CD14-positive monocyte (primary cell): ENCODE measurements around the gene ZNF385D. TPM values are rescaled to one million over a fixed set of nuclear protein-coding genes. Genes with fewer than 3 reads are reported as not detected.
A peak's percentile ranks its signal among the peaks of the same experiment; 100 is the strongest.

Experiments used
- DNase-seq, 3 donors: peaks; one replicate each; pipeline ENCODE4 v3.0.0-alpha.2; 2011 to 2022
- H2AFZ ChIP-seq: 2 replicates; pipeline ENCODE4 v1.6.0; 2012; ENCODE audit warnings: mild to moderate bottlenecking, low read depth, low read length, inconsistent platforms; ENCODE audit not compliant: insufficient read depth, poor library complexity, severe bottlenecking
- H3K27ac ChIP-seq, 2 donors: 1 replicate in 1 of 2; 2 replicates in 1 of 2; pipeline ENCODE4 v1.5.1; 2012 to 2013; ENCODE audit warnings: low read length in 2 of 2, control low read depth in 1 of 2, inconsistent platforms in 1 of 2, low read depth in 1 of 2, mild to moderate bottlenecking in 1 of 2
- H3K27me3 ChIP-seq, 2 donors: one replicate each; pipeline versions ENCODE4 v1.6.0 to v1.6.1; 2011 to 2013; ENCODE audit warnings: low read length in 2 of 2; ENCODE audit not compliant: control insufficient read depth in 2 of 2, insufficient read depth in 2 of 2
- H3K36me3 ChIP-seq, 2 donors: replicated peaks in 1 of 2; 1 replicate in 1 of 2; 2 replicates in 1 of 2; pipeline versions ENCODE4 v1.5.1 to v1.6.1; 2012 to 2013; ENCODE audit warnings: low read length in 2 of 2, control low read depth in 1 of 2, inconsistent platforms in 1 of 2, mild to moderate bottlenecking in 1 of 2; ENCODE audit not compliant: insufficient read depth in 2 of 2, control insufficient read depth in 1 of 2
- H3K4me1 ChIP-seq, 2 donors: 1 replicate in 1 of 2; 2 replicates in 1 of 2; pipeline versions ENCODE4 v1.5.1 to v1.6.1; 2012 to 2013; ENCODE audit warnings: low read length in 2 of 2, control low read depth in 1 of 2, inconsistent platforms in 1 of 2, mild to moderate bottlenecking in 1 of 2, moderate library complexity in 1 of 2; ENCODE audit not compliant: insufficient read depth in 2 of 2, control insufficient read depth in 1 of 2
- H3K4me2 ChIP-seq: replicated peaks from 2 replicates; pipeline ENCODE3; 2012; ENCODE audit warnings: low read length, moderate library complexity, mild to moderate bottlenecking; ENCODE audit not compliant: poor library complexity, severe bottlenecking; ENCODE audit errors: extremely low read depth
- H3K4me3 ChIP-seq, 3 experiments: fragments of 200-600 bp in 1 of 3; sonication (generic) in 1 of 3; replicated peaks in 1 of 3; 1 replicate in 2 of 3; 2 replicates in 1 of 3; pipeline ENCODE4 v1.5.1; 2011 to 2013; ENCODE audit warnings: low read length in 3 of 3, mild to moderate bottlenecking in 3 of 3, control low read depth in 2 of 3, low read depth in 2 of 3, inconsistent platforms in 1 of 3, moderate library complexity in 1 of 3
- H3K79me2 ChIP-seq: 2 replicates; pipeline ENCODE4 v1.6.0; 2012; ENCODE audit warnings: mild to moderate bottlenecking, control low read depth, inconsistent platforms, low read length, moderate library complexity; ENCODE audit not compliant: insufficient read depth
- H3K9ac ChIP-seq: 2 replicates; pipeline ENCODE4 v1.6.0; 2017; ENCODE audit warnings: low read length, mild to moderate bottlenecking; ENCODE audit not compliant: insufficient read depth, poor library complexity, severe bottlenecking
- H3K9me3 ChIP-seq, 2 donors: replicated peaks in 1 of 2; 1 replicate in 1 of 2; 2 replicates in 1 of 2; pipeline versions ENCODE4 v1.5.1 to v1.6.1; 2012 to 2013; ENCODE audit warnings: low read length in 2 of 2, control low read depth in 1 of 2; ENCODE audit not compliant: control insufficient read depth in 1 of 2, insufficient read depth in 1 of 2
- H4K20me1 ChIP-seq: 2 replicates; pipeline ENCODE4 v1.6.0; 2012; ENCODE audit warnings: mild to moderate bottlenecking, low read length, control low read depth, moderate library complexity; ENCODE audit not compliant: insufficient read depth
- H3K27ac Mint-ChIP-seq, 7 donors: one replicate each; pipeline ENCODE4 v1.8.0; 2020; ENCODE audit warnings: mild to moderate bottlenecking in 7 of 7, mixed read lengths in 7 of 7, moderate library complexity in 6 of 7, inconsistent platforms in 2 of 7
- H3K27me3 Mint-ChIP-seq, 3 donors: one replicate each; pipeline ENCODE4 v1.8.0; 2021 to 2022; ENCODE audit warnings: low read depth in 3 of 3, mild to moderate bottlenecking in 3 of 3, mixed read lengths in 3 of 3, moderate library complexity in 3 of 3, inconsistent platforms in 1 of 3
- H3K36me3 Mint-ChIP-seq, 2 donors: one replicate each; pipeline ENCODE4 v1.8.0; 2020; ENCODE audit warnings: mixed read lengths in 2 of 2, inconsistent platforms in 1 of 2, mild to moderate bottlenecking in 1 of 2
- H3K4me1 Mint-ChIP-seq: one replicate; pipeline ENCODE4 v1.8.0; 2020; ENCODE audit warnings: mild to moderate bottlenecking, mixed read lengths
- H3K4me3 Mint-ChIP-seq, 2 donors: one replicate each; pipeline ENCODE4 v1.8.0; 2020; ENCODE audit warnings: mild to moderate bottlenecking in 2 of 2, mixed read lengths in 2 of 2, moderate library complexity in 1 of 2
- H3K9me3 Mint-ChIP-seq, 7 donors: one replicate each; pipeline ENCODE4 v1.8.0; 2020 to 2022; ENCODE audit warnings: mixed read lengths in 7 of 7, mild to moderate bottlenecking in 6 of 7, moderate library complexity in 6 of 7, inconsistent platforms in 2 of 7
- CTCF ChIP-seq: fragments of 200-600 bp; IDR thresholded peaks from one replicate; pipeline ENCODE4 v1.8.0; 2022; ENCODE audit warnings: antibody characterized with exemption, mild to moderate bottlenecking
- WGBS: methylation state at CpG from one replicate; pipeline ENCODE4 v1.1.5; 2013; ENCODE audit warnings: missing lambda C conversion rate; ENCODE audit not compliant: insufficient coverage; 5-methylcytosine and 5-hydroxymethylcytosine counted together
- intact Hi-C, 2 donors: fragments of 100-400 bp; cut with micrococcal nuclease; formaldehyde crosslinking; loops; one replicate each; pipeline versions ENCODE4 v1.15.0 to v1.15.1; 2023
- polyA plus RNA-seq, 3 donors: library from polyadenylated mRNA; depleted of rRNA in 1 of 3; unstranded in 2 of 3; stranded (reverse) in 1 of 3; fragments of 300-500 nt in 2 of 3; fragments of >200 nt in 1 of 3; fragmentation: Illumina TruSeq in 2 of 3; gene quantifications; 1 replicate in 2 of 3; 2 replicates in 1 of 3; pipeline ENCODE4 v1.2.3, GENCODE V29; 2012 to 2021

Gene ZNF385D
- polyA plus RNA-seq, 3 donors: not detected

- Mint-ChIP-seq H3K27ac (peak overlapping the region; percentile 76 to 90 (median 84)), H3K4me1 (peaks cover 28% of the 10 kb centered on the region), H3K36me3 (no peaks in the 10 kb centered on the region), H3K9me3 (peaks cover 0 to 4% (median 2%) of the 10 kb centered on the region in 7 donors), H3K4me3 (peak overlapping the region in 1 of 2 donors; percentile 22), H3K27me3 (peaks cover 0 to 3% (median 0%) of the 10 kb centered on the region in 3 donors)
- H3K4me3 ChIP-seq: peak overlapping the region in 1 of 3 experiments; percentile 18
- H4K20me1 ChIP-seq: no peaks in the 10 kb centered on the region
- H3K4me2 ChIP-seq: peak overlapping the region; percentile 43
- intact Hi-C loops: no loop called here
- no peak overlapping the region for H2AFZ ChIP-seq
- no peaks in the 10 kb centered on the region for H3K79me2 ChIP-seq
- DNase-seq: peak; percentile 31 to 52 (median 46)
- H3K9ac ChIP-seq: no peak overlapping the region
- no peak for TF ChIP-seq CTCF
- no peaks in the 10 kb centered on the region for H3K9me3 ChIP-seq
- H3K4me1 ChIP-seq: peaks cover 20 to 34% of the 10 kb centered on the region in 2 donors
- H3K36me3 ChIP-seq: no peaks in the 10 kb centered on the region
- peak overlapping the region in 1 of 2 donors; percentile 76 for H3K27ac ChIP-seq
- H3K27me3 ChIP-seq: no peaks in the 10 kb centered on the region
Observed at GRCh38 chr3:21508246-21508645, 242.8 kb downstream of the ZNF385D start.

GRCh38 chr3:21505711-21506460 is 245.1 kb downstream of the ZNF385D start:
- Histone ChIP-seq H2AFZ (no peak overlapping the region), H3K36me3 (no peaks in the 10 kb centered on the region), H3K27ac (no peak overlapping the region), H3K79me2 (no peaks in the 10 kb centered on the region), H3K4me3 (no peak overlapping the region), H3K27me3 (no peaks in the 10 kb centered on the region), H3K9ac (no peak overlapping the region), H3K9me3 (no peaks in the 10 kb centered on the region), H3K4me1 (peaks cover 20 to 34% of the 10 kb centered on the region in 2 donors), H3K4me2 (no peak overlapping the region), H4K20me1 (no peaks in the 10 kb centered on the region)
- Mint-ChIP-seq H3K27ac (no peak overlapping the region), H3K36me3 (no peaks in the 10 kb centered on the region), H3K4me1 (peaks cover 28% of the 10 kb centered on the region), H3K9me3 (peaks cover 0 to 3% (median 2%) of the 10 kb centered on the region in 7 donors), H3K4me3 (no peak overlapping the region), H3K27me3 (peaks cover 0 to 3% (median 0%) of the 10 kb centered on the region in 3 donors)
- TF ChIP-seq CTCF: no peak
- intact Hi-C loops: no loop called here
- no peak for DNase-seq
- no CpG with 5 or more reads among the region's 4 CpGs for WGBS
